K562 (cell line): ENCODE measurements around the gene STAG2.
"Not testable (repeated sequence)": the region's sequence is repeated elsewhere in the genome, so short reads cannot be mapped to it uniquely, and the experiment has no call there.

Experiments
- CHD2 ChIP-seq: IDR thresholded peaks from 2 replicates; pipeline ENCODE4 v1.6.1; 2011; ENCODE audit warnings: low read depth, low read length
- CSDE1 ChIP-seq, 2 experiments: fragments of 450-650 bp; IDR thresholded peaks; 2 replicates each; pipeline ENCODE4 v1.6.1; 2016; ENCODE audit warnings: mild to moderate bottlenecking in 1 of 2
- CTBP1 ChIP-seq: fragments of 450-650 bp; IDR thresholded peaks from 2 replicates; pipeline ENCODE4 v1.6.1; 2016; ENCODE audit warnings: borderline replicate concordance
- JUND ChIP-seq, 2 experiments: IDR thresholded peaks; 2 replicates in 1 of 2; 3 replicates in 1 of 2; pipeline ENCODE4 v1.6.1; 2011; ENCODE audit warnings: borderline replicate concordance in 2 of 2, low read depth in 2 of 2, low read length in 2 of 2, improper control_type of control experiment in 1 of 2, missing biosample characterization in 1 of 2, missing genetic modification characterization in 1 of 2, missing genetic modification reagents in 1 of 2
- TAF1 ChIP-seq: IDR thresholded peaks from 2 replicates; pipeline ENCODE4 v1.6.1; 2011; ENCODE audit warnings: mild to moderate bottlenecking, low read length, moderate library complexity; ENCODE audit not compliant: insufficient read depth, control insufficient read depth, severe bottlenecking; ENCODE audit errors: extremely low read depth
- TFAM ChIP-seq: fragments of 250-450 bp; sonication (Bioruptor Pico); conservative IDR thresholded peaks from 2 replicates; pipeline ENCODE4 v1.5.0; 2021; ENCODE audit warnings: mild to moderate bottlenecking, moderate library complexity
- ZFX ChIP-seq: sonication (generic); formaldehyde crosslinking; IDR thresholded peaks from 2 replicates; pipeline ENCODE4 v1.8.0; 2022; ENCODE audit warnings: mild to moderate bottlenecking, missing genetic modification reagents, moderate library complexity
- TF ChIP-seq, protein P1 (sequence below): sonication (generic); IDR thresholded peaks from 2 replicates; pipeline ENCODE4 v1.6.1; 2016
- TF ChIP-seq, protein P2 (sequence below), 3 experiments: IDR thresholded peaks in 2 of 3; conservative IDR thresholded peaks in 1 of 3; 2 replicates each; pipeline ENCODE4 v1.5.1; 2011 to 2012; ENCODE audit warnings: low read length in 3 of 3, mild to moderate bottlenecking in 3 of 3, control low read depth in 2 of 3, improper control_type of control experiment in 1 of 3, inconsistent platforms in 1 of 3, low read depth in 1 of 3, mixed read lengths in 1 of 3, moderate library complexity in 1 of 3; ENCODE audit not compliant: insufficient read depth in 2 of 3
- TF ChIP-seq, protein P3 (sequence below), 2 experiments: fragments of 450-650 bp in 1 of 2; sonication (generic) in 1 of 2; formaldehyde crosslinking in 1 of 2; IDR thresholded peaks in 1 of 2; conservative IDR thresholded peaks in 1 of 2; 2 replicates each; pipeline versions ENCODE4 v1.6.1 to v1.8.1; 2016 to 2023; ENCODE audit warnings: mild to moderate bottlenecking in 2 of 2, moderate library complexity in 2 of 2, inconsistent platforms in 1 of 2, missing genetic modification reagents in 1 of 2
- TF ChIP-seq, protein P4 (sequence below): sonication (generic); formaldehyde crosslinking; IDR thresholded peaks from 2 replicates; pipeline ENCODE4 v1.8.0; 2022; ENCODE audit warnings: missing genetic modification reagents, mild to moderate bottlenecking, borderline replicate concordance

DNA sequence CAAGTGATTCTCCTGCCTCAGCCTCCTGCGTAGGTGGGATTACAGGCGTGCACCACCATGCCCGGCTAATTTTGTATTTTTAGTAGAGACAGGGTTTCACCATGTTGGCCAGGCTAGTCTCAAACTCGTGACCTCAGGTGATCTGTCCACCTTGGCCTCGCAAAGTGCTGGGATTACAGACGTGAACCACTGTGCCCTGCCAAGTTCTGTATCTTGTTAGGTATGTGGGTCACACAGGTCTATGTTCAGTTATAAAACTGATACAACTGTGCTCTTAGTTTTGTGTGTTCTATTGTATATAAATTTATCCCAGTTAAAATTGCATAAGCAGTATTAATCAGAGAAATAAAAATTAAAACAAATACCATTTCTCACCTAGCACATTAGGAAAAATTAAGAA, 122.9 kb downstream of the STAG2 start:
- TF ChIP-seq TFAM (CRISPR knock-in tag); CSDE1 (IDR thresholded peaks at IDR 0.05); CTBP1; CHD2; ZFX (CRISPR knock-in tag); TAF1; JUND (IDR thresholded peaks at IDR 0.05; ENCODE audit: borderline replicate concordance, low read depth, low read length); JUND (tag; IDR thresholded peaks at IDR 0.05; ENCODE audit: borderline replicate concordance, low read depth, low read length): not testable (repeated sequence)
- TF ChIP-seq, protein P1, sequence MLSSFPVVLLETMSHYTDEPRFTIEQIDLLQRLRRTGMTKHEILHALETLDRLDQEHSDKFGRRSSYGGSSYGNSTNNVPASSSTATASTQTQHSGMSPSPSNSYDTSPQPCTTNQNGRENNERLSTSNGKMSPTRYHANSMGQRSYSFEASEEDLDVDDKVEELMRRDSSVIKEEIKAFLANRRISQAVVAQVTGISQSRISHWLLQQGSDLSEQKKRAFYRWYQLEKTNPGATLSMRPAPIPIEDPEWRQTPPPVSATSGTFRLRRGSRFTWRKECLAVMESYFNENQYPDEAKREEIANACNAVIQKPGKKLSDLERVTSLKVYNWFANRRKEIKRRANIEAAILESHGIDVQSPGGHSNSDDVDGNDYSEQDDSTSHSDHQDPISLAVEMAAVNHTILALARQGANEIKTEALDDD: not testable (repeated sequence)
- TF ChIP-seq, protein P2, sequence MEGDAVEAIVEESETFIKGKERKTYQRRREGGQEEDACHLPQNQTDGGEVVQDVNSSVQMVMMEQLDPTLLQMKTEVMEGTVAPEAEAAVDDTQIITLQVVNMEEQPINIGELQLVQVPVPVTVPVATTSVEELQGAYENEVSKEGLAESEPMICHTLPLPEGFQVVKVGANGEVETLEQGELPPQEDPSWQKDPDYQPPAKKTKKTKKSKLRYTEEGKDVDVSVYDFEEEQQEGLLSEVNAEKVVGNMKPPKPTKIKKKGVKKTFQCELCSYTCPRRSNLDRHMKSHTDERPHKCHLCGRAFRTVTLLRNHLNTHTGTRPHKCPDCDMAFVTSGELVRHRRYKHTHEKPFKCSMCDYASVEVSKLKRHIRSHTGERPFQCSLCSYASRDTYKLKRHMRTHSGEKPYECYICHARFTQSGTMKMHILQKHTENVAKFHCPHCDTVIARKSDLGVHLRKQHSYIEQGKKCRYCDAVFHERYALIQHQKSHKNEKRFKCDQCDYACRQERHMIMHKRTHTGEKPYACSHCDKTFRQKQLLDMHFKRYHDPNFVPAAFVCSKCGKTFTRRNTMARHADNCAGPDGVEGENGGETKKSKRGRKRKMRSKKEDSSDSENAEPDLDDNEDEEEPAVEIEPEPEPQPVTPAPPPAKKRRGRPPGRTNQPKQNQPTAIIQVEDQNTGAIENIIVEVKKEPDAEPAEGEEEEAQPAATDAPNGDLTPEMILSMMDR (IDR thresholded peaks at IDR 0.05 in 2 of 3, conservative IDR thresholded peaks at IDR 0.05 in 1 of 3; ENCODE audit: insufficient read depth in 2 of 3, low read depth in 1 of 3, low read length in 3 of 3): not testable (repeated sequence)
- TF ChIP-seq, protein P3, sequence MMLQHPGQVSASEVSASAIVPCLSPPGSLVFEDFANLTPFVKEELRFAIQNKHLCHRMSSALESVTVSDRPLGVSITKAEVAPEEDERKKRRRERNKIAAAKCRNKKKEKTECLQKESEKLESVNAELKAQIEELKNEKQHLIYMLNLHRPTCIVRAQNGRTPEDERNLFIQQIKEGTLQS (IDR thresholded peaks at IDR 0.05): not testable (repeated sequence)
- TF ChIP-seq, protein P3 (CRISPR knock-in tag; conservative IDR thresholded peaks at IDR 0.05): not testable (repeated sequence)
- TF ChIP-seq, protein P4, sequence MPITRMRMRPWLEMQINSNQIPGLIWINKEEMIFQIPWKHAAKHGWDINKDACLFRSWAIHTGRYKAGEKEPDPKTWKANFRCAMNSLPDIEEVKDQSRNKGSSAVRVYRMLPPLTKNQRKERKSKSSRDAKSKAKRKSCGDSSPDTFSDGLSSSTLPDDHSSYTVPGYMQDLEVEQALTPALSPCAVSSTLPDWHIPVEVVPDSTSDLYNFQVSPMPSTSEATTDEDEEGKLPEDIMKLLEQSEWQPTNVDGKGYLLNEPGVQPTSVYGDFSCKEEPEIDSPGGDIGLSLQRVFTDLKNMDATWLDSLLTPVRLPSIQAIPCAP (CRISPR knock-in tag): not testable (repeated sequence)
